Calu3 (cell line): ENCODE measurements around the gene LILRB3. TPM values are rescaled to one million over a fixed set of nuclear protein-coding genes. Genes with fewer than 3 reads are reported as not detected.
"Not testable (repeated sequence)": the region's sequence is repeated elsewhere in the genome, so short reads cannot be mapped to it uniquely, and the experiment has no call there.

ENCODE experiments used
- BruUV-seq: library from RNA; stranded (reverse); fragments of 400-500 nt; replicated peaks from 2 replicates; lab custom pipeline; 2021; lab: Mats Ljungman, UMichigan
- CTCF ChIA-PET: fragments of 300-600 bp; sonication (Branson Sonifier 250); formaldehyde crosslinking; loops from one replicate; lab custom pipeline; 2022; ENCODE audit warnings: antibody characterized with exemption; lab: Charles Lee
- DNase-seq: peaks from one replicate; pipeline ENCODE4 v3.0.0; 2022
- H3K27ac Mint-ChIP-seq: one replicate; pipeline ENCODE4 v1.8.0; 2022; ENCODE audit warnings: mixed read lengths; ENCODE audit not compliant: unreplicated experiment
- H3K27me3 Mint-ChIP-seq: one replicate; pipeline ENCODE4 v1.8.0; 2022; ENCODE audit warnings: mixed read lengths; ENCODE audit not compliant: unreplicated experiment
- H3K36me3 Mint-ChIP-seq: one replicate; pipeline ENCODE4 v1.8.0; 2022; ENCODE audit warnings: mild to moderate bottlenecking, moderate library complexity, mixed read lengths; ENCODE audit not compliant: insufficient read depth, unreplicated experiment
- H3K4me1 Mint-ChIP-seq: one replicate; pipeline ENCODE4 v1.8.0; 2022; ENCODE audit warnings: mild to moderate bottlenecking, low read depth, mixed read lengths; ENCODE audit not compliant: unreplicated experiment
- H3K4me3 Mint-ChIP-seq: one replicate; pipeline ENCODE4 v1.8.0; 2022; ENCODE audit warnings: mild to moderate bottlenecking, low read depth, moderate library complexity, mixed read lengths; ENCODE audit not compliant: unreplicated experiment
- H3K9me3 Mint-ChIP-seq: one replicate; pipeline ENCODE4 v1.8.0; 2022; ENCODE audit warnings: low read depth, mixed read lengths; ENCODE audit not compliant: unreplicated experiment
- CTCF ChIP-seq: fragments of 200-600 bp; IDR thresholded peaks from one replicate; pipeline ENCODE4 v1.8.0; 2022; ENCODE audit warnings: antibody characterized with exemption; ENCODE audit not compliant: unreplicated experiment
- intact Hi-C: fragments of 100-400 bp; cut with micrococcal nuclease; formaldehyde crosslinking; loops from one replicate; pipeline ENCODE4 v1.10.0; 2022; ENCODE audit not compliant: unreplicated experiment
- total RNA-seq: library from RNA; stranded (reverse); gene quantifications from 2 replicates; pipeline ENCODE4 v1.2.3, GENCODE V29; 2022

The LILRB3 gene
- total RNA-seq, 1 experiment from 2014 or later, result not detected

GRCh38 chr19:54209058-54209810 lies 13.6 kb downstream of the LILRB3 start:
- Mint-ChIP-seq H3K36me3 (peaks cover 74% of the 10 kb centered on the region), H3K27me3 (no peaks in the 10 kb centered on the region), H3K9me3 (no peaks in the 10 kb centered on the region), H3K27ac (peak overlapping the region; percentile 96), H3K4me1 (peaks cover 58% of the 10 kb centered on the region), H3K4me3 (peak overlapping the region; percentile 37)
- BruUV-seq, result no TSS peak
- intact Hi-C loops, result no loop called here
- CTCF ChIA-PET, result interaction anchor here (0.6 to 2.4 kb wide), 6 partner anchors 9 to 57 kb away, joined by 3 to 14 read pairs (median 6); partner anchors contain the start of genes LENG1, MBOAT7, RPS9 and TMC4
- DNase-seq, result no peak
- no peak for TF ChIP-seq CTCF

GRCh38 chr19:54208784-54209057 lies 14.1 kb downstream of the LILRB3 start:
- CTCF ChIA-PET, result no interaction called here
- Mint-ChIP-seq H3K27me3 (no peaks in the 10 kb centered on the region), H3K36me3 (peaks cover 79% of the 10 kb centered on the region), H3K4me1 (peaks cover 63% of the 10 kb centered on the region), H3K4me3 (no peak overlapping the region), H3K27ac (peak overlapping the region; percentile 96), H3K9me3 (no peaks in the 10 kb centered on the region)
- BruUV-seq, result no TSS peak
- TF ChIP-seq CTCF, result no peak
- DNase-seq, result no peak
- intact Hi-C loops, result no loop called here

GRCh38 chr19:54207983-54208783 lies 14.6 kb downstream of the LILRB3 start:
- H3K27ac Mint-ChIP-seq, result peak overlapping the region; percentile 96
- CTCF ChIA-PET, result no interaction called here
- H3K4me1 Mint-ChIP-seq, result peaks cover 69% of the 10 kb centered on the region
- TF ChIP-seq CTCF, result no peak
- no TSS peak for BruUV-seq
- intact Hi-C loops, result no loop called here
- H3K36me3 Mint-ChIP-seq, result peaks cover 84% of the 10 kb centered on the region
- no peaks in the 10 kb centered on the region for H3K9me3 Mint-ChIP-seq
- no peaks in the 10 kb centered on the region for H3K27me3 Mint-ChIP-seq
- H3K4me3 Mint-ChIP-seq, result peak overlapping the region; percentile 31
- no peak for DNase-seq

- no peak for TF ChIP-seq CTCF
- Mint-ChIP-seq H3K4me3 (peak overlapping the region; percentile 31), H3K36me3 (peaks cover 85% of the 10 kb centered on the region), H3K27me3 (no peaks in the 10 kb centered on the region), H3K9me3 (no peaks in the 10 kb centered on the region), H3K4me1 (peaks cover 74% of the 10 kb centered on the region), H3K27ac (peak overlapping the region; percentile 96)
- CTCF ChIA-PET, result no interaction called here
- intact Hi-C loops, result no loop called here
- DNase-seq, result no peak
- no TSS peak for BruUV-seq
Observed at GRCh38 chr19:54207676-54207982, 15.2 kb downstream of the LILRB3 start.

GRCh38 chr19:54207193-54207592 lies 15.6 kb downstream of the LILRB3 start:
- H3K9me3 Mint-ChIP-seq, DNase-seq, H3K27me3 Mint-ChIP-seq, BruUV-seq, CTCF ChIA-PET, intact Hi-C loops: not testable (repeated sequence)
- peaks cover 77% of the 10 kb centered on the region for H3K4me1 Mint-ChIP-seq
- H3K36me3 Mint-ChIP-seq, result peaks cover 89% of the 10 kb centered on the region
- H3K4me3 Mint-ChIP-seq, result peak overlapping the region; percentile 31
- peak overlapping the region; percentile 96 for H3K27ac Mint-ChIP-seq
